ENCODE results near the gene FBXL17.
"Not testable (repeated sequence)": the region's sequence is repeated elsewhere in the genome, so short reads cannot be mapped to it uniquely, and the experiment has no call there.

Gene FBXL17

DNA sequence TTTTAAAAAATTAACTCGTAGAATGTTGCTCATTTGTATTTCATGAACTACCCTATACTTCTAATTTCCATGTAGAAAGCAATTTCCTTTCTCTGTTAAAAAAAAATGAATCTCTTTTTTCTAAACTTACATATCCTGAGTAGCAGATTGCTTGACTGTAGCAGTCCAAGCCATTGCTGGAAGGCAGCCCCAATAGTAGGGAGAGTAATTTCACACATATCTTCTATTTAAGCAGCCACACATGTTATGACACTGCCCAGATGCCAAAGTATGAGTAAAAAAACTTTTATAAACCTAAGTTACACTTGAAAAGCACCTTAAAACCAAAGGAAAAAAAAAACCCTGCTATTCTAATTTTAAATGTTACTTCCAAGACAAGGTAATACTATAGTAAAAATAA lies 69.6 kb downstream of the FBXL17 start:
- DNase-seq: no peak

DNA sequence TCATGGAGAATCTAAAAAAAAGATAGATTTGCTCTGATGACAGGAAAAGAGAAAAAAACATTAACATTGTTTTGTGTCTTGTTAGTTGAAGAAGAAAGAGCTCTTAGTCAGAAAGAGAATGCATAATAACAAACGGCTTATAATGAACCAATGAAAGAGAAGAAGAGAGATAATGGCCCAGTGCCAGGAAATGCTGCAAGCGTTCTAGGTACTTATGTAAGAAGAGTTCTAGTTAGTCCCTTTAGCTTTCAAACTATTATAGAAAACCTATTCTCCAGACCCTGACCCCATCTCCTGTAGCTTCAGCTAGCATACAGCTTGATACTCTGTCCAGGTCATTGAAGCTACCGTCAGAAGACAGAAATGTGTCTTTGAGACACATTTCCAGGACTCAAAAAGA lies 70.2 kb downstream of the FBXL17 start:
- DNase-seq: no peak

DNA sequence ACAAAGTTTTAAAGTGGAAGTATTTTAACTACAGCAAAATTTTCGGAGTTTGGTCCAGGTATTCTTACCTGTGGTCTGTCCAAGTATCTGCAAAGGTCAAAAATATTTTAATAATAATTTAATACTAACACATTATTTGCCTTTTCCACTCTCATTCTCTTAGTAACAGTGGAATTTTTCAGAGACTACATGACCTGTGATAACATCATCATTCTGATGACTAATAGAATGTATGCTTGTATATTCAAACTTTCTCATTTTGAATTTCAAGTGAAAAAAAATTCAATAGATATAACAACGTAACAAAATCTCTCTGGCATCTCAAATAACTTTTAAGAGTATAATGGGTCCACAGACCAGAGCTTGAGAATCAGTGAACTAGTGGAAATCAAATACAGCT lies 78.3 kb downstream of the FBXL17 start:
- no peak for DNase-seq

DNA sequence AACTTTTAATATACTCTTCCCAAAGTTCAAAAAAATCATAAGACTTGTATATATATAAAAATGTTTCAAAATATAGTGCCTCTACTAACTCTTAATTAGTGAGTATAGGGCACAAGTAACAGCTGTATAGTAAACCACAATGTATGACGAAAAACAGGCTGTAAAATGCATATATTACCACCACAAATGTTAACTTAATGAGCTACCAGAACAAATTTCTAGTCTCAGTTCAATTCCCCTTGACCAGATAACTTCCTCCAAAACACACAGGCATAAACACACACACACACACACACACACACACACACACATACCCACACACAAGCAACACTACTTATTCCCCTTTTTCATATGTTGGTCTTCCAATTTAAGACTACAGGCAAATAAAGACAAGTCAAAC lies 78.8 kb downstream of the FBXL17 start:
- no peak for DNase-seq

DNA sequence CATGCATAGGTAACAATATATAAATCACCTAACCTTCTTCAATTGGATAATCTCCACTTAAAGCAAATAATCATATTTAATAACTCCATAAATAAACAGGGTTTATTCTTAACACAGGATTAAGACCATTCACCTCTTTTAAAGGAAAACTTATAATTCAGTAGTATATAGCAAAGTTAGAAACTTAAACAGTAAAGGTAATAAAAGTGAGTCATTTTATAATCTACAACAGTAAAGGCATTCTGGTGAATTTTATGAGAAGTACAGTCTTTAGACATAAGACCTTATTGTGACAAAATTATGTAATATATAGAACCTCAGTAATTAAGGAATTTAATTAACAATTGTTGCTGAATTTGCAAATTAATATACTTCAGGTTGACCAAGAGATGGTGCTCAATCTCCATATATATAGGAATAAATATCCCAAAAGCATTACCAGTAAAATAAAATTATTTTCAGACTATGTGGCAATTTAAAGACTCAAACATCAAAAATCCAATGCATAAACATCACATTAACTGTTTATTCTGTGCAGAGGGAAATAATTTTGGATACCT lies 84.8 kb downstream of the FBXL17 start:
- no peak for DNase-seq

GRCh38 chr5:108295578-108296368 lies 86.1 kb downstream of the FBXL17 start:
- DNase-seq: no peak

DNA sequence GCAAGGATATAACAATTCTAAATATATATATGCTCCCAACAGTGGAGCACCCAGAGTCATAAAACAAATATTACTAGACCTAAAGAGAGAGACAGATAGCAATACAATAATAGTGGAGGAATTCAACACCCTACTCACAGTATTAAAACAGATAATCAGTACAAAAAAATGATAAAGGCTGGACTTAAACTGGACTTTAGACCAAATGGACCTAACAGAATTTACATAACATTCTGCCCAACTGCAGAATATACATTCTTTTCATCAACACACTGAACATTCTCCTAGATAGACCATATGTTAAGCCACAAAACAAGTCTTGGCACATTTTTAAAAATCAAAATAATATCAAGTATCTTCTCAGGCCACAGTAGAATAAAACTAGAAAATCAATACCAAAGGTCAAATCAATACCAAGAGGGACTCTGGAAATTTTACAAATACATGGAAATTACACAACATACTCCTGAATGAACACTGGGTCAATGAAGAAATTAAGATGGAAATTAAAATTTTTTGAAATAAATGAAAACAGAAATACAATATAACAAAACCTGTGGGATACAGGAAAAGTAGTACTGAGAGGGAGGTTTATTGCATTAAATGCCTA lies 100.8 kb downstream of the FBXL17 start:
- no peak for DNase-seq

GRCh38 chr5:108280248-108280647 lies 101.7 kb downstream of the FBXL17 start:
- DNase-seq: no peak

GRCh38 chr5:108278285-108279240 lies 103.3 kb downstream of the FBXL17 start:
- no peak for DNase-seq

DNA sequence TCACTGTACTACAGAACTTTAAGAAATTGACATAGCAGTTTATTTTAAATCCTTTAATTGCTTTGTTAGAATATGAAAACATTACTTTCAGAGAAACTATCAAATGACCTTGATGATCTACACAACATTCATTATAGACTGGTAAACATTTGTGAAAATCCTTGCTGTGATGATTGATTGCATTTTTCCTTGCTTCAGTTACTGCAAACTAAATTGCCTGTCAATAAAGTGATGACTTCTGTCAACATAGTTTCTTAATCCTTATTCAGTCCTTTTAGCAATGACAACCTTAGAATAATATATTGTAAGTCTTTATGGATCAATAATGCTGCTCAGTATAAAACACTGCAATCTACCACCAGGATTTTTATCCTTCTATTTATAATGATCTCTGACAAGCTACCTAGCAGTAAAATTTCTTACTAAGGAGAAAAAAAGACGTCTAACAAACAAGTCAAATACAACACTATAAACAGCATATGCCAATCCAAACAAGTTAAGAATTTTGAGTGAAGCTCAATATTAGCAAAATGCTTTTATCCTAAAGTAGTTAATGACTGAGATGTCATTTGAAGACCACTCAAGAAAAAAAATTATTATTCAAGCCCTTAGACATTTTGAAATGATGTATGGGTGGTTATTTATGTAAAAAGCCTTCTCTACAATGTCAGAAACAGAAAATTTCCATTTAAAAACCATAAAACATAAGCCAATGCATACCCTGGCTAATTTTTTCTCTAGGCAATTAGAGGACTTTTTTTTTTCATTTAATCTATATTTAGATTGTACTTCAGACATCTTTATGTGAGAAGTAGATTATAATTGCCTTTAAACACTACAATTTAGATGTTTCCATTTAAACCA lies 105.5 kb downstream of the FBXL17 start:
- DNase-seq: no peak

DNA sequence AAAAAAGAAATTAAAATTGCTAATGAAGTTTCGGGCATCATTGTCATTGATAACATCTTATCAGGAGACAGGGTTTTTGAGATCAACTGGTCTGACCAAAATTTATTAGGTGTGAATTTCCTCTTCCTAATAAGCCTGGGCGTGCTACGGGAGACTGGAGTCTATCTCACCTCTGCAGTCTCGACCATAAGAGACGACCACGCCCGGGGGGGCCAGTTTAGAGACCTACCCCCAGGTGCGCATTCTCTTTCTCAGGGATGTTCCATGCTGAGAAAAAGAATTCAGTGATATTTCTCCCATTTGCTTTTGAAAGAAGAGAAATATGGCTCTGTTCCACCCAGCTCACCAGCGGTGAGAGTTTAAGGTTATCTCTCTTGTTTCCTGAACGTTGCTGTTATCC lies 107.8 kb downstream of the FBXL17 start:
- not testable (repeated sequence) for DNase-seq

DNA sequence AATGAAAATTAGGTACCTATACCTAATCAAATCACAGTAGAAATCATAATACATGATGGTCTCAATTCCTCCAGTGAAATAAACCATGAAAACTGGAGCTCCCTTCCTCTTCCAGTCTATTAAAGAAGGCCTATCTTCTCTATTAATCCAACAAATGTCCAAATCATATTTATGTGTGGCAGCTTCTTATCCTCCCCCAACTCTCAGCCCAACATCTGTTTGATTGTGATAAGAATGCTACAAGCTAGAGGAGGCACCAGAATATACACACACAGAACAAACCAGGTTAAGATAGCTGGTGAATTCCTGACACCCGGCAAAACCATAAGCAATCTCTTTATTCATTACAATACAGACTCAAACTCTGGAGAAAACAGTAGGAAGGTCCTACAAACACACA lies 110.8 kb downstream of the FBXL17 start:
- DNase-seq: no peak

GRCh38 chr5:108266242-108266641 lies 115.7 kb downstream of the FBXL17 start:
- no peak for DNase-seq

DNA sequence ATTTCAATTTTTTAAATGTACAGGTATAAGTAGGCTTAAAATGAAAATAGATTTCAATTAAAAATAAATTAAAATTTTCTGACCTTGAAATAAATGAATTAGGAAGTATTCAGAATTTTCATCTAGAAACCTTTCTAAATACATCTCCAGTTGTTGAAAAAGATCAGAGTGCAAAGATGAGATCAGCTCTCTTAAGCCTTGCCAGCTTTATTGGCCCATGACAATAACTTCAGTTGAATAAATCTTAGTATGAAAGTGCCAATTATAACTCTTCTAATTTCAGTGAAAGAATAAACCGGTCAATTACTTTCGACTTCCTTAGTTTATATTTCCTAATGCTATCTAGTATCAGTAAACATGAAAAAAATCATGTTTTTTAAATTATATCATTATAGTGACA lies 117.4 kb downstream of the FBXL17 start:
- DNase-seq: no peak

GRCh38 chr5:108263338-108263737 lies 118.6 kb downstream of the FBXL17 start:
- DNase-seq: no peak

GRCh38 chr5:108260858-108261170 lies 121.1 kb downstream of the FBXL17 start:
- DNase-seq: no peak

- peak in 41 of 51 donors; percentile 2 to 79 (median 38) for DNase-seq
Observed at GRCh38 chr5:108260117-108260857, 121.6 kb downstream of the FBXL17 start.

- DNase-seq: no peak
Observed at GRCh38 chr5:108259306-108259705, 122.6 kb downstream of the FBXL17 start.

DNA sequence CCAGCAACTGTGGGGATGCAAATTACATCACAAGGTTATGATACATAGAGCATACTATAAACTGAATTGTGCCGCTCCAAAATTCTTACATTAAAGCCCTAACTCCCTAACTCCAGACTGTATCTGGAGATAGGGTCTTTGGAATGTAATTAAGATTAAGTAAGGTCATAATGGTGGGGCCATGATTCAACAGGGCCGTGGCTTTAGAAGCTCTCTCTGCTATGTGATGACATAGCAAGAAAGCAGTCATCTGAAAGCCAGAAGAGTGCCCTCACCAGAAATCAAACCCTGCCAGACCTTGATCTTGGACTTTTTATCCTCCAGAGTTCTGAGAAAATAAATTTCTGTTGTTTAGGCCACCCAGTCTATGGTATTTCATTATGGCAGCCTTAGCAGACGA lies 123.9 kb downstream of the FBXL17 start:
- DNase-seq: no peak

GRCh38 chr5:108255468-108255867 lies 126.4 kb downstream of the FBXL17 start:
- DNase-seq: no peak

Data from hypothalamus (tissue), 51 donors.